Measurements from ENCODE around the gene SDHAF2.

SDHAF2 gene

DNA sequence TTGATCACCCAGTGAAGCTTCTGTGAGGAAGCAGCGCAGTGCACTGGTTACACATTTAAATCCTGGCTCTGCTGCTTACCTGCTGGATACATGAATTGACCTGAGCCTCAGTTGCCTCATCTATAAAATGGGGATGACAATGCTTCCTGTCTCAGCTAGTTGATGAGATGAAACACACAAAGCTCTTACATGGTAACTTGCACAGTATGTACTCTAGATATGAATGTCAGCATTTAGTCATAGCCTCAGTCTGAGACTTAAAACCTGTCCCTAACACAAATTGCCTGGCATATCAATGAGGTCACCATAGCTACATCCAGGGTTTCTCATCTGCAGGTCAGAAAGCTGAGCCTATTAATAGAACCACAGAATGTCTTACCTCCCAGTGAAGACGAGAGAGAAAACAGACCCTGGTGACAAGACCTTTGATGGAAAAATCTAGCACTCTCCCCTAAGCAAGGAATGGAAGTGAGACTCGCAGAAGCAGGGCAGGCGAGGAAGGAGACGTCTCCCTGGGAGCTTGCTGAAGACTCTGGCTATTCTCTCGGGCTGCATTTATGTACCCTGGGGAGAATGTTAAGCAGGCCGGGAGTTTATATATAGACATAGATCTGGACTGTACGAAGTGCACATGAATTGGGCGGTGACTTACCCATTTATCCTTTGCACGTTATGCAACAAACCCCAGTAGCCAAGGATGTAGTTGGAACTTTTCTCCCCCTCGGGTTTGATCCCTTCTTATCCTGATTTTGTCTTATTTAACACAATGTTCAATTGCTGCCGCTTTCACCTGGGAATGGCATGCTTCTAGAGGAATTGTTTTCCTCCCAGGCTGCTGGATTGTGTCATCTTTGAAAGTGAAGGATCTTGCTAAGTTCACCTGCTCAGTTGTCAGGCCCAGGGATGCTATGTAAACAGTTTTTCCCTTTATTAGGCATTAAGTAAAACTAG is 18.0 kb downstream of the SDHAF2 start:
- TF ChIP-seq CSDC2 (CRISPR knock-in tag; IDR thresholded peaks at IDR 0.05) (no peak), ISL1 (CRISPR knock-in tag; IDR thresholded peaks at IDR 0.05) (no peak), ZNF8 (CRISPR knock-in tag; IDR thresholded peaks at IDR 0.05) (no peak), TCF4 (CRISPR knock-in tag; IDR thresholded peaks at IDR 0.05; ENCODE audit: borderline replicate concordance) (no peak), SNAI2 (CRISPR knock-in tag; IDR thresholded peaks at IDR 0.05) (no peak), ZFP3 (CRISPR knock-in tag; IDR thresholded peaks at IDR 0.05) (no peak), BACH2 (CRISPR knock-in tag; IDR thresholded peaks at IDR 0.05; ENCODE audit: borderline replicate concordance) (no peak)
- ATAC-seq = no peak

DNA sequence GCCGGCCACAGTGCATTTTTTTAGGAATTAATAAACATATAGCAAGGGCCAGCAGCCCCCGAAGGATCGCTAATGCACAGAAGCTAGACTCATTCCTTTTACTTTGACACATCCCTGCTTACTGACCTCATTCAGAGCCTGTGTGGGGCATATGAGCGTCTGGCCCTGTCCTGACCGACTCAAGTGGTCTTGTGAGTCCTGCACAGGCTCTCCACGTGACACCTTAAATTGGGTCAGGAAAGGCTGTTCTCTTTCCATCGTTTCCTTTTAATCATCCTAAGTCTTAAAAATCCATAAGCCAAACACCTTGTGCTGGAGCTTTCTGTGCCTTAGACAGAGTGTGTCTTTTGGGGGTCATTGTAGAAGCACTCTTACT is 18.6 kb downstream of the SDHAF2 start:
- TF ChIP-seq TOX (CRISPR knock-in tag; IDR thresholded peaks at IDR 0.05; ENCODE audit: borderline replicate concordance) = no peak
- TF ChIP-seq, protein P1, sequence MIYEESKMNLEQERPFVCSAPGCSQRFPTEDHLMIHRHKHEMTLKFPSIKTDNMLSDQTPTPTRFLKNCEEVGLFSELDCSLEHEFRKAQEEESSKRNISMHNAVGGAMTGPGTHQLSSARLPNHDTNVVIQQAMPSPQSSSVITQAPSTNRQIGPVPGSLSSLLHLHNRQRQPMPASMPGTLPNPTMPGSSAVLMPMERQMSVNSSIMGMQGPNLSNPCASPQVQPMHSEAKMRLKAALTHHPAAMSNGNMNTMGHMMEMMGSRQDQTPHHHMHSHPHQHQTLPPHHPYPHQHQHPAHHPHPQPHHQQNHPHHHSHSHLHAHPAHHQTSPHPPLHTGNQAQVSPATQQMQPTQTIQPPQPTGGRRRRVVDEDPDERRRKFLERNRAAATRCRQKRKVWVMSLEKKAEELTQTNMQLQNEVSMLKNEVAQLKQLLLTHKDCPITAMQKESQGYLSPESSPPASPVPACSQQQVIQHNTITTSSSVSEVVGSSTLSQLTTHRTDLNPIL (CRISPR knock-in tag; IDR thresholded peaks at IDR 0.05; ENCODE audit: low read depth) = no peak
- TF ChIP-seq TCF4 (CRISPR knock-in tag; IDR thresholded peaks at IDR 0.05; ENCODE audit: borderline replicate concordance) = no peak
- TF ChIP-seq ISL1 (CRISPR knock-in tag; IDR thresholded peaks at IDR 0.05) = no peak
- TF ChIP-seq, protein P2, sequence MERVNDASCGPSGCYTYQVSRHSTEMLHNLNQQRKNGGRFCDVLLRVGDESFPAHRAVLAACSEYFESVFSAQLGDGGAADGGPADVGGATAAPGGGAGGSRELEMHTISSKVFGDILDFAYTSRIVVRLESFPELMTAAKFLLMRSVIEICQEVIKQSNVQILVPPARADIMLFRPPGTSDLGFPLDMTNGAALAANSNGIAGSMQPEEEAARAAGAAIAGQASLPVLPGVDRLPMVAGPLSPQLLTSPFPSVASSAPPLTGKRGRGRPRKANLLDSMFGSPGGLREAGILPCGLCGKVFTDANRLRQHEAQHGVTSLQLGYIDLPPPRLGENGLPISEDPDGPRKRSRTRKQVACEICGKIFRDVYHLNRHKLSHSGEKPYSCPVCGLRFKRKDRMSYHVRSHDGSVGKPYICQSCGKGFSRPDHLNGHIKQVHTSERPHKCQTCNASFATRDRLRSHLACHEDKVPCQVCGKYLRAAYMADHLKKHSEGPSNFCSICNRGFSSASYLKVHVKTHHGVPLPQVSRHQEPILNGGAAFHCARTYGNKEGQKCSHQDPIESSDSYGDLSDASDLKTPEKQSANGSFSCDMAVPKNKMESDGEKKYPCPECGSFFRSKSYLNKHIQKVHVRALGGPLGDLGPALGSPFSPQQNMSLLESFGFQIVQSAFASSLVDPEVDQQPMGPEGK (CRISPR knock-in tag; IDR thresholded peaks at IDR 0.05; ENCODE audit: borderline replicate concordance) = no peak
- no peak for TF ChIP-seq SNAI2 (CRISPR knock-in tag; IDR thresholded peaks at IDR 0.05)
- no peak for TF ChIP-seq OSR1 (CRISPR knock-in tag; IDR thresholded peaks at IDR 0.05)
- no peak for TF ChIP-seq ZNF8 (CRISPR knock-in tag; IDR thresholded peaks at IDR 0.05)
- no peak for TF ChIP-seq ARNTL (CRISPR knock-in tag; IDR thresholded peaks at IDR 0.05; ENCODE audit: borderline replicate concordance, low read depth)
- TF ChIP-seq ZFP3 (CRISPR knock-in tag; IDR thresholded peaks at IDR 0.05) = no peak
- TF ChIP-seq, protein P3, sequence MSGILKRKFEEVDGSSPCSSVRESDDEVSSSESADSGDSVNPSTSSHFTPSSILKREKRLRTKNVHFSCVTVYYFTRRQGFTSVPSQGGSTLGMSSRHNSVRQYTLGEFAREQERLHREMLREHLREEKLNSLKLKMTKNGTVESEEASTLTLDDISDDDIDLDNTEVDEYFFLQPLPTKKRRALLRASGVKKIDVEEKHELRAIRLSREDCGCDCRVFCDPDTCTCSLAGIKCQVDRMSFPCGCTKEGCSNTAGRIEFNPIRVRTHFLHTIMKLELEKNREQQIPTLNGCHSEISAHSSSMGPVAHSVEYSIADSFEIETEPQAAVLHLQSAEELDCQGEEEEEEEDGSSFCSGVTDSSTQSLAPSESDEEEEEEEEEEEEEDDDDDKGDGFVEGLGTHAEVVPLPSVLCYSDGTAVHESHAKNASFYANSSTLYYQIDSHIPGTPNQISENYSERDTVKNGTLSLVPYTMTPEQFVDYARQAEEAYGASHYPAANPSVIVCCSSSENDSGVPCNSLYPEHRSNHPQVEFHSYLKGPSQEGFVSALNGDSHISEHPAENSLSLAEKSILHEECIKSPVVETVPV (CRISPR knock-in tag; IDR thresholded peaks at IDR 0.05) = no peak
- TF ChIP-seq ZNF70 (CRISPR knock-in tag; IDR thresholded peaks at IDR 0.05) = no peak
- no peak for ATAC-seq

DNA sequence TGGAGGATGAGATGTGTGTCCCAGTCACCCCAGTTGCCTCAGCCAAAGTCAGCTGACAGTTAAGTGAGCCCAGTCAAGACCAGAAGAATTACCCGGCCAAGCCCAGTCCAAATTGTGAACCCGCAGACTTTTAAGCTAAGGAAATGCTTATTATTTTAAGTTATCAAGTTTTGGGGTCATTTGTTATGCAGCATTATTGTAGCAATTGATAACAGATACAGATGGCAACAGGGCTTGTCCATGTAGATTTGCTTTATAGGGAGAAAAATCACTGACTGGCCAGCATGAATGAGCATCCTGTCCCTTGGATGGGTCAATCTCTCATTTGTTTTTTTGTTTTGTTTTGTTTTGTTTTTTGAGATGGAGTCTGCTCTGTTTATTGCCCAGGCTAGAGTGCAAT is 22.9 kb downstream of the SDHAF2 start:
- ATAC-seq = no peak
- TF ChIP-seq, protein P4, sequence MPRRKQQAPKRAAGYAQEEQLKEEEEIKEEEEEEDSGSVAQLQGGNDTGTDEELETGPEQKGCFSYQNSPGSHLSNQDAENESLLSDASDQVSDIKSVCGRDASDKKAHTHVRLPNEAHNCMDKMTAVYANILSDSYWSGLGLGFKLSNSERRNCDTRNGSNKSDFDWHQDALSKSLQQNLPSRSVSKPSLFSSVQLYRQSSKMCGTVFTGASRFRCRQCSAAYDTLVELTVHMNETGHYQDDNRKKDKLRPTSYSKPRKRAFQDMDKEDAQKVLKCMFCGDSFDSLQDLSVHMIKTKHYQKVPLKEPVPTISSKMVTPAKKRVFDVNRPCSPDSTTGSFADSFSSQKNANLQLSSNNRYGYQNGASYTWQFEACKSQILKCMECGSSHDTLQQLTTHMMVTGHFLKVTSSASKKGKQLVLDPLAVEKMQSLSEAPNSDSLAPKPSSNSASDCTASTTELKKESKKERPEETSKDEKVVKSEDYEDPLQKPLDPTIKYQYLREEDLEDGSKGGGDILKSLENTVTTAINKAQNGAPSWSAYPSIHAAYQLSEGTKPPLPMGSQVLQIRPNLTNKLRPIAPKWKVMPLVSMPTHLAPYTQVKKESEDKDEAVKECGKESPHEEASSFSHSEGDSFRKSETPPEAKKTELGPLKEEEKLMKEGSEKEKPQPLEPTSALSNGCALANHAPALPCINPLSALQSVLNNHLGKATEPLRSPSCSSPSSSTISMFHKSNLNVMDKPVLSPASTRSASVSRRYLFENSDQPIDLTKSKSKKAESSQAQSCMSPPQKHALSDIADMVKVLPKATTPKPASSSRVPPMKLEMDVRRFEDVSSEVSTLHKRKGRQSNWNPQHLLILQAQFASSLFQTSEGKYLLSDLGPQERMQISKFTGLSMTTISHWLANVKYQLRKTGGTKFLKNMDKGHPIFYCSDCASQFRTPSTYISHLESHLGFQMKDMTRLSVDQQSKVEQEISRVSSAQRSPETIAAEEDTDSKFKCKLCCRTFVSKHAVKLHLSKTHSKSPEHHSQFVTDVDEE (CRISPR knock-in tag; IDR thresholded peaks at IDR 0.05) = no peak
- TF ChIP-seq, protein P3 (CRISPR knock-in tag; IDR thresholded peaks at IDR 0.05) = no peak
- TF ChIP-seq RARB (CRISPR knock-in tag; IDR thresholded peaks at IDR 0.05) (no peak), ZNF8 (CRISPR knock-in tag; IDR thresholded peaks at IDR 0.05) (no peak), GLIS3 (CRISPR knock-in tag; IDR thresholded peaks at IDR 0.05) (no peak), ISL1 (CRISPR knock-in tag; IDR thresholded peaks at IDR 0.05) (no peak), ARNTL (CRISPR knock-in tag; IDR thresholded peaks at IDR 0.05; ENCODE audit: borderline replicate concordance, low read depth) (no peak)
- TF ChIP-seq, protein P5, sequence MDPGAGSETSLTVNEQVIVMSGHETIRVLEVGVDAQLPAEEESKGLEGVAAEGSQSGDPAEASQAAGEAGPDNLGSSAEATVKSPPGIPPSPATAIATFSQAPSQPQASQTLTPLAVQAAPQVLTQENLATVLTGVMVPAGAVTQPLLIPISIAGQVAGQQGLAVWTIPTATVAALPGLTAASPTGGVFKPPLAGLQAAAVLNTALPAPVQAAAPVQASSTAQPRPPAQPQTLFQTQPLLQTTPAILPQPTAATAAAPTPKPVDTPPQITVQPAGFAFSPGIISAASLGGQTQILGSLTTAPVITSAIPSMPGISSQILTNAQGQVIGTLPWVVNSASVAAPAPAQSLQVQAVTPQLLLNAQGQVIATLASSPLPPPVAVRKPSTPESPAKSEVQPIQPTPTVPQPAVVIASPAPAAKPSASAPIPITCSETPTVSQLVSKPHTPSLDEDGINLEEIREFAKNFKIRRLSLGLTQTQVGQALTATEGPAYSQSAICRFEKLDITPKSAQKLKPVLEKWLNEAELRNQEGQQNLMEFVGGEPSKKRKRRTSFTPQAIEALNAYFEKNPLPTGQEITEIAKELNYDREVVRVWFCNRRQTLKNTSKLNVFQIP (CRISPR knock-in tag; IDR thresholded peaks at IDR 0.05; ENCODE audit: borderline replicate concordance, low read depth) = no peak

All from SK-N-SH treated with all-trans-retinoic acid at 6 μM for 48 hours (cell line).